IPS-15b (cell line): Measurements from ENCODE around the gene USO1.
"Not testable (repeated sequence)": the region's sequence is repeated elsewhere in the genome, so short reads cannot be mapped to it uniquely, and the experiment has no call there.

Experiments
- H3K27me3 ChIP-seq: one replicate; pipeline ENCODE4 v1.6.1; 2013; ENCODE audit warnings: low read length; ENCODE audit not compliant: control insufficient read depth, insufficient read depth
- H3K36me3 ChIP-seq: one replicate; pipeline ENCODE4 v1.6.1; 2013; ENCODE audit warnings: low read length; ENCODE audit not compliant: control insufficient read depth, insufficient read depth
- H3K4me1 ChIP-seq: one replicate; pipeline ENCODE4 v1.6.1; 2013; ENCODE audit warnings: mild to moderate bottlenecking, low read length; ENCODE audit not compliant: control insufficient read depth, insufficient read depth
- H3K4me3 ChIP-seq: one replicate; pipeline ENCODE4 v1.5.1; 2013; ENCODE audit warnings: low read depth, low read length
- H3K9ac ChIP-seq: one replicate; pipeline ENCODE4 v1.6.1; 2013; ENCODE audit warnings: low read depth, mild to moderate bottlenecking, low read length
- H3K9me3 ChIP-seq: one replicate; pipeline ENCODE4 v1.6.1; 2013; ENCODE audit warnings: mild to moderate bottlenecking, low read length; ENCODE audit not compliant: control insufficient read depth, insufficient read depth

The USO1 gene

DNA sequence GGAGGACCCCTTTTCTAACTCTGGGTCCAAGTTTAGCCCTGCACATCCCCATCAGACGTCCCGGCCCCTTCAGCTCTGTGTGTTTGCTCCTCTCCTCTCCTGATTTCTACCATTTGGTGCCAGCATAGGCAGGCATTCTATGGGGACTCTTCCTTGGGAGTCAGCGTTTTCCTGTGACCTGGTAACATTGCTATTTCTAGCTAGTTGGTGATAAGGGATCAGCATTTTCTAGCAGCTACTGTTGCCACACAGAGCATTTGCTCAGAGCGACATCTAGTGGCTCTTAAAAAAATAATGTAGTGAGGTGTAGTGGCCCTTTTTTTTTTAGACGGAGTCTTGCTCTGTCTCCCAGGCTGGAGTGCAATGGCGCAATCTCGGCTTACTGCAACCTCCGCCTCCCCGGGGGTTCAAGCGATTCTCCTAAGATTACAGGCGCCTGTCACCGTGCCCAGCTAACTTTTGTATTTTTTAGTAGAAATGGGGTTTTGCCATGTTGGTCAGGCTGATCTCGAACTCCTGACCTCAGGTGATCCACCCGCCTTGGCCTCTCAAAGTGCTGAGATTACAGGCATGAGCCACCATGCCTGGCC, 123.9 kb downstream of the USO1 start:
- H3K4me1 ChIP-seq, H3K9ac ChIP-seq, H3K4me3 ChIP-seq, H3K27me3 ChIP-seq, H3K9me3 ChIP-seq, H3K36me3 ChIP-seq: not testable (repeated sequence)

DNA sequence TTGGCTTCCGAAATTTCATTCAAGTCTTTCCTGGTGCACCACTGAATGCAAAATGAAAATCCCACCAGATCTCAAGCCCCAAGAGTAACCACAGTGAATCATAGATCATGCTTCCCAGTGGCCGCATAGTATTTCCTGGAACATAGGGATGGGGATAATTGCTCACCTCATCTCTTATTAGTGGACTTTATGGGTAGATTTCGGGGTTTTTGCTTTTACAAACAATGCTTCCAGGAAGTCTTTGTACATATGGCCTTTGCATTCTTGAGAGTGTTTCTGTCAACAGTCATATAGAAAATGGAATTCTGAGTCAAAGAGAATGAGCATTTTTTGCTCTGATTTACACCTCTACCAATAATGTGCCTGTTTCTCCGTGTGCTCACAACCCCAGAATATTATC, 124.5 kb downstream of the USO1 start:
- peaks cover 8% of the 10 kb centered on the region for H3K4me1 ChIP-seq
- H3K4me3 ChIP-seq: no peak overlapping the region
- no peaks in the 10 kb centered on the region for H3K27me3 ChIP-seq
- no peaks in the 10 kb centered on the region for H3K9me3 ChIP-seq
- no peaks in the 10 kb centered on the region for H3K36me3 ChIP-seq
- H3K9ac ChIP-seq: no peak overlapping the region

- no peaks in the 10 kb centered on the region for H3K9me3 ChIP-seq
- H3K9ac ChIP-seq: no peak overlapping the region
- peaks cover 8% of the 10 kb centered on the region for H3K4me1 ChIP-seq
- no peaks in the 10 kb centered on the region for H3K36me3 ChIP-seq
- H3K27me3 ChIP-seq: no peaks in the 10 kb centered on the region
- no peak overlapping the region for H3K4me3 ChIP-seq
Measured at GRCh38 chr4:75849461-75849860, 125.1 kb downstream of the USO1 start.

GRCh38 chr4:75858721-75859120, 134.3 kb downstream of the USO1 start:
- Histone ChIP-seq H3K27me3 (no peaks in the 10 kb centered on the region), H3K9ac (no peak overlapping the region), H3K4me3 (no peak overlapping the region), H3K9me3 (no peaks in the 10 kb centered on the region), H3K4me1 (no peaks in the 10 kb centered on the region), H3K36me3 (no peaks in the 10 kb centered on the region)

GRCh38 chr4:75860606-75861005, 136.2 kb downstream of the USO1 start:
- Histone ChIP-seq H3K9ac (no peak overlapping the region), H3K27me3 (no peaks in the 10 kb centered on the region), H3K4me1 (no peaks in the 10 kb centered on the region), H3K4me3 (no peak overlapping the region), H3K9me3 (no peaks in the 10 kb centered on the region), H3K36me3 (no peaks in the 10 kb centered on the region)
